GM15510 (cell line): Measurements from ENCODE around the gene GTF2IRD1.

ENCODE experiments used
- POLR2A ChIP-seq: IDR thresholded peaks from 3 replicates; pipeline ENCODE4 v1.6.1; 2011; ENCODE audit warnings: borderline replicate concordance; ENCODE audit not compliant: insufficient read length; ENCODE audit errors: extremely low read depth

Gene GTF2IRD1

DNA sequence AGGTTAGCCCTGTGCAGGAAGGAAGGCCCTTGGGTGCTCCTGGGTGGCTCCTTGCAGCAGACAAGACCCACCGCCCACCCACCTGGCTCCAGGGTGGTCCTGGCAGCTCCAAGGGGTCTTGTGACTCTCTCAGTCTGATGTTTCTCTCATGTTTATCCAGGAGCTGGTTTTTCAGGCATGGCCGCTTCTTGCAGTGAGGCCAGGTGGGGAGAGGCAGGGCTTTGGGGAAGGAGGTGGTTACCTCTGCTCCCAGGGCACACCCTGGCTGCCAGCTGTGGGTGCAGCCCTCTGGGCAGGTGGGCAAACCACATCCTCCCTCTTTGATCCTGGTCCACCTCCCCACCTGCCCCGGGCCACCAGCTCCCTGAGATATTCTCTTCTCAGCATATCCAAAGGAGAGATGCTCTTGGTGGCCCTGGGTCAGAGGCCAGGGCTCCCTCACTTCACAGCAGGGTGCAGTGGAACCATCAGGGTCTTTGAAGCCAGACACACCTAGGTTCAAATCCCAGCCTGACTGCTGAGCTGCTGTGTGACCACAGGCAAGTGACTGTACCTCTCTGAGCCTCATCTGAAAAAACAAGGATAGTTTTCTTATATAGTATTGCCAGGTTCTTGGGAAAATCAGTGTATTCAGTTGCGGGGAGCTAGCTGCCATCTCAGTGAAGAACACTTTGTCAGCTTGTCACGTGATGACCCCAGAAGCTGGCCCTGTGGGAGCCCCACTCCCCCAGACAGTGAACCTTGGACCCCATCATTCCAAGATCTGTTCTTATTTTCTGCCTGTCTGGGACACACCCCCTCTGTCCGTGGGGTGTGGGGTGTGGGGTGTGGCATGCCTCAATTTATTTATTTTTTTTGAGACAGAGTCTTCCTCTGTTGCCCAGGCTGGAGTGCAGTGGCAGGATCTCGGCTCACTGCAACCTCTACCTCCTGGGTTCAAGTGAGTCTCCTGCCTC, 11.5 kb downstream of the GTF2IRD1 start:
- TF ChIP-seq POLR2A = no peak

DNA sequence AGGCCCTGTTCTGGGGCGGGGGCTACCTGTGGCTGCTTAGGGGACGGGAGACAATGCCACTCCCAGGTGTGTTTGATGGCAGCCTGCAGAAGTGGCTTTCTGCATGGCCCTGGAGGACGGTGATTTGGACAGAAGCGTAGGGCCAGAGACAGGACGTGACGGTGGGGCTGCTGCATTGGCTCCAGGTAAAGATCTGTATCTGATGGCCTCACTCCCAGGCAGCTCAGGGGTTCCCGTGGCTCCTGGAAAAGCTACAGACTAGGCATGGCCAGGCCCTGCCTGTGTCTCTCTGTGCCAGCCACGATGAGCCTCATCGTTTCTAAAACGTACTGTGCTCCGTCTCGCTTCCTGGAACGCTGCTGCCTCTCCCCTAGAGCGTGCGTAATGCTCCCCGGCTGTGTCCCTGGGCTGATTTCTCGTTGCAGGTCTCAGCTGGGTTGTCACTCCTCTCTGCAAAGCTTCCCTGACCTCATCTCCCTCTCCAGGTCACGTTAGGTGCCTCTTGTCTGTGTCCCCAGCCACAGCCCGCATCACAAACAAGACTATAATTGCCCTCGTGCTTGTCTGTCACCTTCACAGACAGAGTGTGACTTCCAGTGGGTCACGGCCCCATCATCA, 12.6 kb downstream of the GTF2IRD1 start:
- no peak for TF ChIP-seq POLR2A

DNA sequence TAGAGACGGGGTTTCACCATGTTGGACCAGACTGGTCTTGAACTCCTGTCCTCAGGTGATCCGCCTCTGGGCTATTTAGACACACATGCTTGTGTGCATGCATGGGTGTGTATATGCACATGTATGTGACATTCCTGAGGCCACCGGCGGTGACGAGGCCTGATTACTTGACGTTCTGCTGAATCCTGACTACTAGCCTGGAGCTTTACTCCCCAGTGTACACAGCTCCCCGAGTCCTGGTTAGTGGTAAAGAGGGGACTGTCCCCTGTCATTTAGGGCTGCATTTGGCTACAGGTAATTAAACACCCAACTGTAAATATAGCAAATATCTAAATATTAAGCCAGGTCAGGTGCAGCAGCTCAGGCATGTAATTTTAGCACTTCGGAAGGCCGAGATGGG, 14.2 kb downstream of the GTF2IRD1 start:
- TF ChIP-seq POLR2A = no peak

DNA sequence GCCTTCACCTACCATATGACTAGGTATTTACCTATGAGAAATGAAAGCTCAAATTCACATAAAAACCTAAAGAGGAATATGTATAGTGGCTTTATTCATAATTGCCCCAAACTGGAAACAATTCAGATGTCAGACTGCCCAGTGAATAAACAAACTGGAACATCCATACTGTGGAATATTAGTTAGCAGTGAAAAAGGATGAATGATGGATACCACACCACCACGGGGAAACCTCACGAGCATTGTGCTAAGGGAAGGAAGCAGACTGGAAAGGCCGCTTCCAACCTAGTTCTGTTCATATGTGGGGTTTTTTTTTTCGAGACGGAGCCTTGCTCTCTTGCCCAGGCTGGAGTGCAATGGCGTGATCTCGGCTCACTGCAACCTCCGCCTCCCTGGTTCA, 16.8 kb downstream of the GTF2IRD1 start:
- TF ChIP-seq POLR2A = no peak

DNA sequence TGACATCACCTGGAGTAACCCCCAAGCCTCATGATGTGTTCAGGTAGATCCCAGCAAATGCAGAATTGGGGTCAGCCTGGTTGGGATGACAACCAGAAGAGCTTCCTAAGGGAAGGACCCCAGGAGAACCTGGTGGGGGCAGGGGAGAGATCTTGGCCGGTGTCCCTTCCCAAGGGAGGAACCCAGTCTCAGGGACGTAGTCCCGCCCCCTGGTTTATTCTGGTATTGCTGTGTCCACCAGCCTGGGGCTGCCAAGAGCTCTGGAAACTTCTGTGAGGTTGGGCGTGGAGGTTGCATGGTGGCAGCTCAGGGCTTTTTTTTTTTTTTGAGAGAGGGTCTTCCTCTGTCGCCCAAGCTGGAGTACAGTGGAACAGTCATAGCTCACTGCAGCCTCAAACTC, 19.4 kb downstream of the GTF2IRD1 start:
- no peak for TF ChIP-seq POLR2A

DNA sequence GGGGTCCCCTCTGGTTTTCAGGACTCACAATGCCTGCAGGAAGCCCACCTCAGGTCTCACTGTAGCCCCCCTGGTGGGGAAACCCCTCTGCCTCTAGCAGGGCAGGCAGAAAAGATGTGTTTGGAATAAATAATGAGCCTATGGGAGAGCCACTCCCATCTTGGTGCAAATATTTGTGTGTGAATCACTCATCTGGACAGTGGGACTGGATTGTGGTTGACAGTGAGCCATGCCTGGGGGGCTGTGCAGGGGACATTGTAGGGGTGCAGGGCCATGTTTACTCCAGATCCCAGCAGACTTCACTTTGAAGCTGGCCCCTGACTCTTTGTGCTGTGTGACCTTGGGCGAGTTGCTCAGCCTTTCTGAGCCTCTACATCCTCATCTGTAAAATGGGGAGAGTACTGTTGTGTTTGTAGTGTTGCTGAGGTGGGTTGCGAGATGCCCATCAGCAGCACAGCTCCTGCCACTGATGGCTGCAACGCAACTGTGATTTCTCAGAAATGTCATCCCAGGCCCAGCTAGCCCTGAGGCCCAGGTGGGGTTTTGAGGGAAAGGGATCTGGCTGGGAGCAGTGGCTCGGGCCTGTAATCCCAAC, 20.7 kb downstream of the GTF2IRD1 start:
- no peak for TF ChIP-seq POLR2A

DNA sequence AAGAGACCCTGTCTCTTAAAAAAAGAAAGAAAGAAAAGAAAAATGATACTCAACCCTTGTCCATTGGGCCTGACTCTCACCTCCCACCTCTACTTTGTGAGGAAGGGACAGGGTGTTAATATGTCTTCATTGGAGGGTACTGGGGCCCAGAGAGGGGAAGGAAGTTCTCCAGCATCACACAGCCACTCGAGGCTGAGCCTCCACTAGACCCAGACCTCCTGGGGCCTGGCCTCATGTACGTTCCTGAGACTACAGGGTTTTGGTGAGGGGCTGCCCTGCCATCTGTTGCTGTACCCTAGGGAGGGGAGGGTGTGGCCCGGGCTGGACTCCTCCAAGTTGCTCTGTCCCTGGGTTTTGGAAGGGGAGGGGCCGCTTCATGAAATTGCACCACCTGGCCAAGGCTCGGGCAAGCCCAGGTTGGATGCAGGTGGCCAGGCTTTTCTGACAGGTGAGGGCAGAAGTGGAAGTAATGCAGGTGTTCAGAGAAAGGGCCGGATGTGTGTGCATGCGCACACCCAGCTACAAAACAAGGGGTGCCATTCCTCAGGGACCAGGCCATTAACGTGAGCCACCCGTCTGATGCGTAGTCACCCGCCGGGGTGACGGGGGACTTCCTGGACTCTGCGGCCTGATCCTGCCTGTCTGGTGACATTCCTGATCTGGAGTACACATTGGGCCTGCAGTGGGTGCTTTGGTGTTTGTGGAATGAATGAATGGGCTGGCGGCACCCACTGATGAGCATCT, 21.7 kb downstream of the GTF2IRD1 start:
- TF ChIP-seq POLR2A = no peak

DNA sequence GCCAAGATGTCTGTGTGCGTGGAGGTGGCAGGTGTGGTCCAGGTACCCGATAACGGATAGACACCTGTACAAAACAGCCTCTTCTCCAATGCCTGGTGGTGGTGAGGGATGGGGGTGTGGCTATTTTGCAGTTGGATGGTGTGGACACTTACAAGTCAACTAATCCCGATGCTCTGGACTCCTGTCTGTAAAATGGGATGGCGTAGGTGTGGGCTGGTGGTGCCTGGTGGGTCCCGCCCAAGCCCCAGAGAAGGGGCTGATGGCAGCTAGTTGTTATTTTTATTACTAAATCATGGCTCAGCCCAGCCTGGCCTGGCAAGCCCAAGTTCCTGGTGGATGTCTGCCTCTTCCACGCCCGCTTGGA, 22.3 kb downstream of the GTF2IRD1 start:
- no peak for TF ChIP-seq POLR2A

DNA sequence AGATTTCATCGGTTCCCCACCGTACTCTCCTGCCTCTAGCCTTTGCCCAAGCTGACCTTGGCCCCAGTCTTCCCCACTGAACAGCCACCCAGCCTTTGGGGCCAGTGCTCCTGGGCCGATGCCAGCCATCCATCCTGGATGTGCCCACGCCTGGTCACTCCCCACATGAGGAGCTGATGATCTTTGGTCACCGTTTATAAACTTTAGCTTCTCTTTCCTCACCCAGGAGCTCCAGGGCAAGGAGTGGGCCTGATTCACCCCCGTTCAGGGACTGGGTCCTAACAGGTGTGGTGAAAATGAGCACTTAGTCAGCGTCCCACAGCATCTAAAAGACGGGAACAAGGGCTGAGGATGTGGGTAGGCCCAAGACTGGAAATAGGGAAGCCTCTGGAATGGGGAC, 22.9 kb downstream of the GTF2IRD1 start:
- TF ChIP-seq POLR2A = no peak

DNA sequence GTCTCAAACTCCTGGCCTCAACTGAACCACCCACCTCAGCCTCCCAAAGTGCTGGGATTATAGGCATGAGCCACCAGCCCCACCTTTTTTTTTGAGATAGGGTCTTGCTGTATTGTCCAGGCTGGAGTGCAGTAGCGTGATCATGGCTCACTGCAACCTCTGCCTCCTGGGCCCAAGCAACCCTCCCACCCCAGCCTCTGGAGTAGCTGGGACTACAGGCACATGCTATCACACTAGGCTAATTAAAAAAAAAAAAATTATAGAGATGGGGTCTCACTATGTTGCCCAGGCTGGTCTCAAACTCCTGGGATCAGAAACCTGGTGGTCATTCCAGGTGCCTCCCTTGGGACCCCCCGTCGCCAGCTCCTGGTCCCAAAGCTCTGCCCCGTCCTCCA, 25.0 kb downstream of the GTF2IRD1 start:
- no peak for TF ChIP-seq POLR2A

DNA sequence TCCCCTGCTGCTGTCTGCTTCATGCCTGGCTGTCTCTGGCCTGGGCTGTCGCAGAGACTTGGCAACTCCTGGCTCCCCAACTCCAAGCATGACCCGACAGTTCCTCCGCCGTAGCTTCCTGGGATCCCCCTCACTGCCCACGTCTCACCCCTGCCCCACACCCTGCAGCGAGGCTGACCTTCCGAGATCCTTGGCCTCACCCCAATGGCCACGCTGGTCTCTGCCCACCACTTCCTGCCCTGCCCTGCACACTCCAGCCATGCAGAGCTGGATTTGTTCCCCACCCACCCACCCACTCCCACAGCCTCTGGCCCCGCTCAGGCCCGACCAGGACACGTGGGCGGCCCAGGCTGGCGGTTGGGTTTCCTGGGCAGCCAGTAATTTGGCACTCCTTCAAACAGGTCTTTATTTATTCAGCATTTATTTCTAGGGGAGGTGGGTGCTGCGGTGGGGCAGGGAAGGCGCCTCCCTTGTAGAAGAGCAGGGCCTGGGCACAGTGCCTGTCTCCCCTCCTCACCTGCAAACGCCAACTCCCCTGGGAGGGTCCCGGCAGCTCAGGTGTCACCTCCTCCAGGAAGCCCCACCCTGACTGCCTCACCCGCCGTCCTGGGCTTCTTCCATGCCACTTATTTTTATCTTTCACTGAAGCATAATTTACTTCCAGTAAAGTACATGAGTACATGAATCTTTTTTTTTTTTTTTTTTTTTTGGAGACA, 25.5 kb downstream of the GTF2IRD1 start:
- TF ChIP-seq POLR2A = no peak

DNA sequence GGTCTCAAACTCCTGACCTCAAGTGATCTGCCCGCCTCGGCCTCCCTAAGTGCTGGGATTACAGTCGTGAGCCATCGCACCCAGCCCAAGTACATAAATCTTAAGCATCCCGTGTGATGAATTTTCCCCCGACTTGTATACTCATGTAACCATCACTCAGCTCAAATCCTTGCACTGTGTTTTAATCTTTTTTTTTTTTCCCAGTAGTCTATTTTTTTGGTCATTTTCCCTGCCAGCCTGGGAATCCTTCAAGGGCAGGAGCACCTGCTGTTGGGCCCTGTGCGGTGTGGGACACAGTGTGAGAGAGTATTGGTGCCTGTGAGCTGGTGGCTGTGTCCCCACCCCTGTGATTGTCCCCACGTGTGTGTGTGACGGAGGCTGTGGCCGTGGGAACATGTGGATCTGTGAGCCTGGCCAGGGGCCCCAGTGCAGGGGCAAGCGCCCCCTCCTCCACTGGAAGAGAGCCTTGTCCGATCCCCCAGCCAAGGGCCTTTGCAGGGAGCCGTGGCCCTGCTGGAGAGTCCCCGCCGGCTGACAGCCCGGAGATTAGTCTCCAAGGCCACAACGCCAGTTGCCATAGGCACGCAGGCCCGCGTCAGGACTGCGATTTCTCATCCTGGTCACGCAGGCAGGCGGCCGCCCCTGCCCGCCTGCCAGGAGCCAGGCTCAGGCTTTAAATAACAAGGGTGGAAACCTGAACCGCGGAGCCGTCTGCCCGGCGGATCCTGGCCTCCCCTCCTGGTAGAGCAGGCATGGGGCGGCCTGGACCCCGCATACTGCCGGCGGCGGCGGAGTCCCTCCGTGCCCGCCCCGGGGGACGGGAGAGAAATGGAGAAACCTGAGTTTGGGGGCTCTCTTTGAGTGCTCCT, 26.5 kb downstream of the GTF2IRD1 start:
- TF ChIP-seq POLR2A = no peak

DNA sequence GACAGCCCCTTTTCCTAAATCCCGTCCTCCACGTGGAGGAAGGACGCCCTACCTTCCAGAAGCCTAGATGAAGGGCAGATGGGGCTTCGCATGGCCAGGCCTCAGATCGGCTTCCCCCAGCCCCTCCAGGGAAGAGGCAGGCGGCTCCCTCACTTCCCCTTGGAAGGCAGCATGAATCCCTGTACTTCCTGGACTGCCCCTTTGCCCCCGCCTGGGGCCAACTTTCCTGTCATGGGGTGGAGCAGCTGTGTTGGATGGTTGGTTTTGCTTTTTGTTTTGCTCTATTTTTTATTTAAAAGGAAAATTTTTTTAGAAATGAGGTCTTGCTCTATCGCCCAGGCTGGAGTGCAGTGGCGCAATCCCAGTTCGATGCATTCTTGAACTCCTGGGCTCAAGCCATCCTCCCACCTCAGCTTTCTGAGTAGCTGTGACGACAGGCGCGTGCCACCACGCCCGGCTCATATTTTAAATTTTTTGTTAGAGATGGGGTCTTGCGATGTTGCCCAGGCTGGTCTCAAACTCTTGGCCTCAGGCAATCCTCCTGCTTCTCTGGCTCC, 27.2 kb downstream of the GTF2IRD1 start:
- TF ChIP-seq POLR2A = no peak
